SU-DHL-6 (cell line): ENCODE data around the gene CEP350.

Experiments used
- H2AFZ ChIP-seq: fragments of 200-600 bp; sonication (generic); 2 replicates; pipeline ENCODE4 v1.6.1; 2014; ENCODE audit warnings: low read depth, mild to moderate bottlenecking, moderate library complexity, mixed read lengths, antibody characterized with exemption, low read length; ENCODE audit not compliant: severe bottlenecking
- H3F3A ChIP-seq: fragments of 200-600 bp; shearing (Covaris generic); 2 replicates; pipeline ENCODE4 v1.6.0; 2016; ENCODE audit warnings: antibody characterized with exemption, mild to moderate bottlenecking; ENCODE audit not compliant: insufficient read depth
- H3K27ac ChIP-seq: fragments of 200-600 bp; sonication (generic); 2 replicates; pipeline ENCODE4 v1.5.1; 2016; ENCODE audit warnings: low read depth, mild to moderate bottlenecking, low read length, moderate library complexity, mixed read lengths
- H3K27me3 ChIP-seq: fragments of 200-600 bp; sonication (generic), shearing (Covaris generic); 2 replicates; pipeline ENCODE4 v1.6.0; 2014; ENCODE audit warnings: mild to moderate bottlenecking, low read length
- H3K36me3 ChIP-seq: fragments of 200-600 bp; sonication (generic); 2 replicates; pipeline ENCODE4 v1.6.1; 2014; ENCODE audit warnings: mild to moderate bottlenecking, low read length, mixed read lengths
- H3K4me2 ChIP-seq: fragments of 300-600, 200-600 bp; shearing (Covaris generic), sonication (generic); 2 replicates; pipeline ENCODE4 v1.6.0; 2014; ENCODE audit warnings: low read length, low read depth, mild to moderate bottlenecking; ENCODE audit not compliant: poor library complexity, severe bottlenecking
- H3K4me3 ChIP-seq: fragments of 200-600 bp; sonication (generic); 2 replicates; pipeline ENCODE4 v1.5.1; 2014; ENCODE audit warnings: antibody characterized with exemption, low read length, mild to moderate bottlenecking, mixed read lengths; ENCODE audit not compliant: insufficient read depth, poor library complexity, severe bottlenecking
- H3K79me2 ChIP-seq: fragments of 200-600 bp; sonication (generic); 2 replicates; pipeline ENCODE4 v1.6.1; 2014; ENCODE audit warnings: mild to moderate bottlenecking, low read length, moderate library complexity; ENCODE audit not compliant: insufficient read depth
- H3K9ac ChIP-seq: fragments of 200-600 bp; sonication (generic); 2 replicates; pipeline ENCODE4 v1.7.0; 2014; ENCODE audit warnings: mild to moderate bottlenecking, low read length
- H3K9me2 ChIP-seq: fragments of 200-600 bp; sonication (generic); replicated peaks from 2 replicates; pipeline ENCODE4 v1.6.1; 2014; ENCODE audit warnings: low read length; ENCODE audit not compliant: insufficient read depth
- H3K9me3 ChIP-seq: fragments of 200-600 bp; sonication (generic); 2 replicates; pipeline ENCODE4 v1.6.1; 2014; ENCODE audit warnings: low read length, mixed read lengths; ENCODE audit not compliant: insufficient read depth
- H4K20me1 ChIP-seq: fragments of 200-600 bp; sonication (generic); 2 replicates; pipeline ENCODE4 v1.6.1; 2014; ENCODE audit warnings: low read depth, mild to moderate bottlenecking, antibody characterized with exemption, low read length, moderate library complexity, mixed read lengths
- EZH2phosphoT487 ChIP-seq: fragments of 200-600 bp; sonication (generic), shearing (Covaris generic); conservative IDR thresholded peaks from 2 replicates; pipeline ENCODE4 v1.6.1; 2018; ENCODE audit warnings: mild to moderate bottlenecking, antibody characterized with exemption, low read length, moderate library complexity, mixed read lengths
- TF ChIP-seq, protein P1 (sequence below): fragments of 200-600 bp; sonication (generic); IDR thresholded peaks from one replicate; pipeline ENCODE4 v1.5.1; 2017; ENCODE audit warnings: antibody characterized with exemption, mild to moderate bottlenecking, low read length, moderate library complexity; ENCODE audit not compliant: insufficient read depth, poor library complexity, severe bottlenecking

The CEP350 gene

DNA sequence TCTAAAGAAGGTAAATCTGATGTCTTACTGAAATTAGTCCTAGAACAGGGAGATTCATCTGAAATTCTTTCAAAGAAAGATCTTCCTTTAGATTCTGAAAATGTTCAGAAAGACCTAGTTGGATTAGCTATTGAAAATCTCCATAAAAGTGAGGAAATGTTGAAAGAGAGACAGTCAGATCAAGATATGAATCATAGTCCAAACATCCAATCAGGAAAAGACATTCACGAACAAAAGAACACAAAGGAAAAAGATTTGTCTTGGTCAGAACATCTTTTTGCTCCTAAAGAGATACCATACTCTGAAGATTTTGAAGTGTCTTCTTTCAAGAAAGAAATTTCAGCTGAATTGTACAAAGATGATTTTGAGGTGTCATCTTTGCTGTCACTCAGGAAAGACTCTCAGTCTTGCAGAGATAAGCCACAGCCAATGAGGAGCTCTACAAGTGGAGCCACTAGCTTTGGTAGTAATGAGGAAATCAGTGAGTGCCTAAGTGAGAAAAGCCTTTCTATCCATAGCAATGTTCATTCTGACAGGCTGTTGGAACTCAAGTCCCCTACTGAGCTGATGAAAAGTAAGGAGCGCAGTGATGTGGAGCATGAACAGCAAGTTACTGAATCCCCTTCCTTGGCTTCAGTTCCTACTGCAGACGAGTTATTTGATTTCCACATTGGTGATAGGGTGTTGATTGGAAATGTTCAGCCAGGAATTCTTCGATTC, 138.5 kb downstream of the CEP350 start:
- Histone ChIP-seq H4K20me1 (no peaks in the 10 kb centered on the region), H3K27me3 (no peaks in the 10 kb centered on the region), H3K9ac (no peak overlapping the region), H2AFZ (no peak overlapping the region), H3K4me3 (no peak overlapping the region), H3K9me2 (no peaks in the 10 kb centered on the region), H3K9me3 (no peaks in the 10 kb centered on the region), H3K79me2 (no peaks in the 10 kb centered on the region), H3F3A (no peaks in the 10 kb centered on the region), H3K36me3 (peaks cover 53% of the 10 kb centered on the region), H3K4me2 (no peak overlapping the region), H3K27ac (no peak overlapping the region)
- no peak for TF ChIP-seq EZH2phosphoT487
- TF ChIP-seq, protein P1, sequence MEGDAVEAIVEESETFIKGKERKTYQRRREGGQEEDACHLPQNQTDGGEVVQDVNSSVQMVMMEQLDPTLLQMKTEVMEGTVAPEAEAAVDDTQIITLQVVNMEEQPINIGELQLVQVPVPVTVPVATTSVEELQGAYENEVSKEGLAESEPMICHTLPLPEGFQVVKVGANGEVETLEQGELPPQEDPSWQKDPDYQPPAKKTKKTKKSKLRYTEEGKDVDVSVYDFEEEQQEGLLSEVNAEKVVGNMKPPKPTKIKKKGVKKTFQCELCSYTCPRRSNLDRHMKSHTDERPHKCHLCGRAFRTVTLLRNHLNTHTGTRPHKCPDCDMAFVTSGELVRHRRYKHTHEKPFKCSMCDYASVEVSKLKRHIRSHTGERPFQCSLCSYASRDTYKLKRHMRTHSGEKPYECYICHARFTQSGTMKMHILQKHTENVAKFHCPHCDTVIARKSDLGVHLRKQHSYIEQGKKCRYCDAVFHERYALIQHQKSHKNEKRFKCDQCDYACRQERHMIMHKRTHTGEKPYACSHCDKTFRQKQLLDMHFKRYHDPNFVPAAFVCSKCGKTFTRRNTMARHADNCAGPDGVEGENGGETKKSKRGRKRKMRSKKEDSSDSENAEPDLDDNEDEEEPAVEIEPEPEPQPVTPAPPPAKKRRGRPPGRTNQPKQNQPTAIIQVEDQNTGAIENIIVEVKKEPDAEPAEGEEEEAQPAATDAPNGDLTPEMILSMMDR = no peak

DNA sequence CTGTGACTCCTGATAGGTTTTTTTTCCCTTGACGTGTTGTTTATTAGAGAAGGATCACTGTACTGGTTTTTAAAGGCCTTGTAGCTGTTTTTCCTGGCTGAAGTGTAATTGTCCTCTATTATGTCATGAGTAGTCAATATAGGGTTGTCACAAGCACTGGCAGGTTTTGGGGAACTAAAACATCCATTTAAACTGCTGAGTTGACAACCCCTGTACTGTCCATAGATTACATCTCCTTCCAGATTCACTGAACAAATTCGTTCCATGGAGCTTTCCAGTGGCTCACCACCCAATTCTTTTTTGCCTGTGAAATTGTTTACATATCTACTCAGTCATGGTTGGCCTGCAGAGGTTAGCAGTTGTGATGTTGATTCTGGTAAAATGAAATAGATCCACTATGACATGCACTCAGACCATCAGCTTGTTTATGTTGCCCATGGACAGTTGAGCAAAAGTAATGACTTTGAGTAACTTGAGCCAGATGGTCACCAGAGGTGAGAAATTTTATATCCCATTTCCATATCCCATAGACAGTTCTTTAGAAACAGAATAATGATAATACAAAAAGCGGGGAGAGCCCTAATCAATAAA, 140.2 kb downstream of the CEP350 start:
- Histone ChIP-seq H3K4me3 (no peak overlapping the region), H3K9me2 (no peaks in the 10 kb centered on the region), H3K9me3 (no peaks in the 10 kb centered on the region), H3K27me3 (no peaks in the 10 kb centered on the region), H3K79me2 (no peaks in the 10 kb centered on the region), H3K36me3 (peaks cover 50% of the 10 kb centered on the region), H3K27ac (no peak overlapping the region), H3F3A (no peaks in the 10 kb centered on the region), H4K20me1 (no peaks in the 10 kb centered on the region), H2AFZ (no peak overlapping the region), H3K9ac (no peak overlapping the region), H3K4me2 (no peak overlapping the region)
- no peak for TF ChIP-seq EZH2phosphoT487
- TF ChIP-seq, protein P1 = no peak

DNA sequence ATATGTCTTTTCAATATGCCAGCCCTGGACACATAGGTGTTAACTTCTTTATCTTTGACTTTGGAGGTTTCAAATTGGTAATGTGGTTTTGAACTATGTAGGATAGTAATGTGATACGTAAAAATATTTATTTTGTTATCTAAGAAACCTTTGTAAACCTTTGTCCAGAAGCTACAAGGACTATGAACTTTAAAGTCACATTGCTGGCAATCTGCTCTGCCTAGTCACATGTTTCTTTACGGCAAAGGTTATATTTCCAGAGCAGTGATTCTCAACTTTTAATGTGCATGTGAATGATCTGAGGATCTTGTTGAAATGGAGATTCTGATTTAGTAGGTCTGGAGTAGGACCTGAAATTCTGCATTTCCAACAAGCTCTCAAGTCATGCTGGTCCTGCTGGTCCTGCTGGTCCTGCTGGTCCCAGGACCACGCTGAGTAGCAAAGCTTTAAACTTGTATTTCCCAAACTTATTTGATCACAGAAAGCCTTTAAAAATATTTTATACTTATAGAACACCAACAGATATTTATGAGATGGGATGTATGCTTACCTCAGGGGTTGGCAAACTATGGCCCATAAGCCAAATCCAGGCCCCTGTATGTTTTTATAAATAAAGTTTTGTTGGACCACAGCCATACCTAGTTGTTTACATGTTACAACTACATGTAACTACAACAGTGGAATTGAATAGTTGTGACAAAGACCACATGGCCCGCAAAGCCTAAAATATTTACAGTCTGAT, 142.1 kb downstream of the CEP350 start:
- Histone ChIP-seq H3K79me2 (no peaks in the 10 kb centered on the region), H4K20me1 (no peaks in the 10 kb centered on the region), H3F3A (no peaks in the 10 kb centered on the region), H3K9me2 (no peaks in the 10 kb centered on the region), H3K36me3 (peaks cover 52% of the 10 kb centered on the region), H3K9ac (no peak overlapping the region), H3K4me3 (no peak overlapping the region), H3K4me2 (no peak overlapping the region), H2AFZ (no peak overlapping the region), H3K9me3 (no peaks in the 10 kb centered on the region), H3K27ac (no peak overlapping the region), H3K27me3 (no peaks in the 10 kb centered on the region)
- TF ChIP-seq, protein P1 = no peak
- no peak for TF ChIP-seq EZH2phosphoT487
